Erythroblast (primary cell): ENCODE measurements around the gene SLC25A13.

ENCODE experiments used
- DNase-seq, 2 experiments: peaks; one replicate each; lab custom pipeline; 2025; lab: John Stamatoyannopoulos, UW
- GATA1 ChIP-seq: IDR thresholded peaks from 2 replicates; pipeline ENCODE4 v1.6.1; 2011; ENCODE audit warnings: low read depth, mild to moderate bottlenecking, control low read depth, low read length, moderate library complexity
- POLR2A ChIP-seq: IDR thresholded peaks from 2 replicates; pipeline ENCODE4 v1.6.1; 2011; ENCODE audit warnings: mild to moderate bottlenecking, low read length

Gene SLC25A13

DNA sequence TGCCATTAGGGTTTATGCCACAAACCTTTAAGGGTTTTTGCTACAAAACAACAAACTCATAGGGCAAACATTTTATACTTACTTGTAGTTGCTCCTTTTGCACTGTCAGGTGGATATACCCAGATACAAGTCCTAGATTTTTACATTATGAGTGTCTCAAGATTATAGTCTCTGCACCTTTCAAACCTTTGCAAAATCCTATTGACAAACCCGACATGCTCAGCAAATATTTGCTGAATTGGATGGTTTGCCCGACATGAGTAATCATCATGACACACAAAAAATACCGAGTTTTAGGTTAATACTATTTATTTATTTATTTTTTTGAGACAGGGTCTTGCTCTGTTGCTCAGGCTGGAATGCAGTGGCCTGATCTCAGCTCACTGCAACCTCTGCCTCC is 117.3 kb downstream of the SLC25A13 start:
- no peak for DNase-seq
- TF ChIP-seq GATA1 (no peak), POLR2A (no peak)

DNA sequence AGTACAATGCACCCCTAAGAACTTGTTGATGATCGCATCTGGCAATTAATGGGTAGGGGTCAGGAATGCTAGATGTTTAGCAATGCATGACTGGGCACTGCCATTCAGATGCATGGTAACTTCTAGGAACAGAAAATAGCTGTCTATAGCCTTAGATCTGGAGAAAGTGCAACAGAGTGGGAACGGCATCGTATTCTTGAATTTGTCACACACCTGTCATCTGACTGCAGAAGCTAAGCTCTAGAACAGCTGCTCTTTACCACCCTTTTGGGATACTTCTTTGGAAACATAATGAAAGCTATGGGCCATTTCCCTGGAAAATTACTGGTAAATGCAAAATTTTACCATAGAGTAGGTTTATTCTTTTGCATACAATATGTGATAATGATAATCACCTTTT is 118.1 kb downstream of the SLC25A13 start:
- no peak for DNase-seq

GRCh38 chr7:96202102-96202501 is 119.8 kb downstream of the SLC25A13 start:
- DNase-seq: peak in 1 of 2 experiments; percentile 11

More for the DNA sequence above, 118.1 kb downstream of the SLC25A13 start:
- no peak for TF ChIP-seq GATA1
- no peak for TF ChIP-seq POLR2A

GRCh38 chr7:96200740-96201139 is 121.2 kb downstream of the SLC25A13 start:
- no peak for TF ChIP-seq GATA1
- TF ChIP-seq POLR2A: no peak

More at GRCh38 chr7:96202102-96202501, 119.8 kb downstream of the SLC25A13 start:
- TF ChIP-seq POLR2A (no peak), GATA1 (no peak)

GRCh38 chr7:96199421-96199820 is 122.5 kb downstream of the SLC25A13 start:
- no peak for TF ChIP-seq GATA1
- no peak for TF ChIP-seq POLR2A
- DNase-seq: peak; percentile 56 to 86

More at GRCh38 chr7:96200740-96201139, 121.2 kb downstream of the SLC25A13 start:
- no peak for DNase-seq

- TF ChIP-seq GATA1 (no peak), POLR2A (no peak)
These were observed 123.8 kb downstream of the SLC25A13 start for GRCh38 chr7:96198047-96198636.

DNA sequence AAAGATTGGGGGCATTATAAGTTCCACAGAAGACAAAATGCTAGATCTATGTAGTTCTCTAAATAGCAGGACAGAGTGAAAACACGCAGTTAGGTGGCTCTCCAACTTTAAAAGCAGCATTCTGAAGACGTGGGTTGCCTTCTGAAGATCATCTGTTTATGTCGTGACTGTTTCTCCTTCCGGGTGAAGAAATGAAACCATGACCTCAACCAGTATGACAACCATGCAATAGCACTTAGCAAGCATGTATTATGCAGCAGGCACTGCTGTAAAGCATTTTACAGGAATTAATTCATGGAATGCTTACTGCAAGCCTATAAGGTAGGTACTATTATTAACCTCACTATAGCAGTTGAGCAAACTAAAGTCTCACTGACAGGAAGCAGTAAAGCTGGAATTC is 125.2 kb downstream of the SLC25A13 start:
- DNase-seq: no peak
- TF ChIP-seq POLR2A (no peak), GATA1 (no peak)

More at GRCh38 chr7:96198047-96198636, 123.8 kb downstream of the SLC25A13 start:
- no peak for DNase-seq

- no peak for DNase-seq
- no peak for TF ChIP-seq GATA1
- no peak for TF ChIP-seq POLR2A
These were observed 132.6 kb downstream of the SLC25A13 start for GRCh38 chr7:96189129-96189820.

GRCh38 chr7:96188591-96188991 is 133.3 kb downstream of the SLC25A13 start:
- no peak for TF ChIP-seq POLR2A
- TF ChIP-seq GATA1: no peak
- no peak for DNase-seq

DNA sequence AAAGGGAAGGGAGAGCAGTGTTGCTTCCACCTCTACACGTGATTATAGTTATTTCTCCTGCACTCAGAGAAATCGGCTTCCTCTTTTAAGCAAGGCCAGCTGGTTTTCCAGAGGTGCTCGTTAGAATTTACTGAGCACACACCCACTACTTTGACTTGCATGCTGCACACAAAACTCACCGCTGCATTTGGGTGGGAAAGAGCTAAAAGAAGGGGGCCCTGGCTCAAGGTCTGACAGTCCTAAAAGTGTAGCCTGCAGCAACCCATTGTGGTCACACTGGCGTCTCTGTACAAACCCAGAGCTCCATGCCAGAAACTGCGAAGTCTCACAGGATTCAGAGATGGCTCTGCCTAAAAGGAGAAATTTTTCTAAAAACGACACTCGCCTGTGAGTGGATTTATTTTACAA is 133.7 kb downstream of the SLC25A13 start:
- no peak for TF ChIP-seq POLR2A
- no peak for TF ChIP-seq GATA1
- DNase-seq: no peak

GRCh38 chr7:96187735-96188134 is 134.2 kb downstream of the SLC25A13 start:
- no peak for DNase-seq
- TF ChIP-seq GATA1: no peak

DNA sequence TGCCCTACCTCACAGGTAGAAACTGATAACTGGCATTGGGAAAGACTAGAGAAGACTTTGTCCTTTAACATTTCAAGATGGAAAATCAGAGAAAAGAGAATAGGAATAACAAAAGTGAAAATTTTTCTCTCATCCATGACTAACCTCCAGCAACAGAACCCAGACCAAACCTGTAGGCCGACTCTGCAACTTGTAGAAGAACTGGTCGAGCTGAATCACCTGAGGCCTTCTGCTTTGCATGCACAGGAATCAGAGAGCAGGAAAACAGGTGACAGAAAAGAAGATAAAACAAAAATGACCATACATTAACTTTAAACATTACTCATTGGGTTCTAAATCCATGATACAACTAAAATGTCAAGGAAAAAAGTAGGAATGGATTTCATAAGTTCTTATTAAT is 137.1 kb downstream of the SLC25A13 start:
- no peak for TF ChIP-seq POLR2A
- TF ChIP-seq GATA1: no peak
- no peak for DNase-seq

DNA sequence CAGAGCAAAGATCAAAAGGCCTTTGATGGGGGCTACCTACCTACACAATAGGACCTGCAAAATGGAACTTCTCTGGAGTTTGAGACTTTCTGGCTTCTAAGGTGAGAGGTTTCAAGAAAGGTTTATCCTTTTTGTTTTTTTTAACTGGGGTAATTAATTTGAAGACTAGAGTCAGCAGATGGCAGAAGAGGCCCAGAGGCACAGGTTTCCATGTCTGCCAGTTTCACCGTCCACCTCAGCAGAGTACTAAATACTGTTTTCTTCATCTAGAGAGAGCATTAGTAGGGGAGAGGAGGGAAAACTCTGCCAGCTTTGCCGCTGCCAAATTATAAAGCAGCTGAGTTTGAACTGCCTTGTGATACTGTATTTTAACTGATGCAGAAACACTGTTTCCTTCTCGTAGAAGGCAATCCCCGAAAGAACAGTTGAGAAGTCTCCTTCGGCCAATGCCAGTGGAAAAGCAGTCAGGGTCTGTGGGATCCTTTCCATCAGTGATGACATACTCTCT is 138.7 kb downstream of the SLC25A13 start:
- no peak for DNase-seq

DNA sequence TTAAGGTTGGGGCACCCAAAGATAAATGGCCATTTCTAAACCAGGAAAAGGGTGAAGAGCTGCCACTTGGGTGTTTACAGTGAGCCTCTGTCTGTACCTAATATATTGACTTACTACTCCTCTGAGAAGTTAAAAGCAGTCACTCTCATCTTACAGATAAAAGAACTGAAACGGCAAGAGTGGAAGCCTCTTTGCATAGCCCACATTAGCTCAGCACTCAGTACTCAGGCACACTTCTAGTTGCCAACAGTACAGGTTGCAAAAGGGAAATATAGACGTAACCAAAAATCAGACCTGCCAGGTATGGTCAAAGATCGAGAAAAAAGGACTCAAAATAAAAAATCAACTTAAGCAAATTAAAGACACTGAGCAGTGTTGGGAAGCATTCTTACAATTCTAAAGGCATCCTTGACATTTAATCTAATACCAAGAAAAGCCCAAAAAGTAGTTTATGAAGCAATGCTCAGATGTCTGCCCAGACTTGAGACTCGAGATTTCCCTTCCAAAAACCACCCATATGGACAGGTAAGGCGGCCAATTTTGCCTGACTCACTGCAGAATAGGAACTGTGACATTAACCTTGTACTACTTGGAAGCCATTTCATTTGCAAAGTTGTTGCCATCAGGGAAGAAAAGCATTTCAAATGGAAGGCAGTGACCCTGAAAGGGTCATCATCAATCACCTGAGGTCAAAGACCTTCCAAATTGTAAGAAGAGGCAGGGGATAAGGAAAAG is 139.3 kb downstream of the SLC25A13 start:
- TF ChIP-seq GATA1 (no peak), POLR2A (no peak)
- DNase-seq: no peak

More for the DNA sequence above, 138.7 kb downstream of the SLC25A13 start:
- no peak for TF ChIP-seq POLR2A
- TF ChIP-seq GATA1: no peak
